Measurements from ENCODE around the gene ATXN7L3. TPM values are rescaled to one million over a fixed set of nuclear protein-coding genes. Genes with fewer than 3 reads are reported as not detected.

The ATXN7L3 gene
- total RNA-seq, 1 donor from 2014 or later, result 35.7 TPM

GRCh38 chr17:44219616-44220212 is 20.0 kb upstream of the ATXN7L3 start, which contains the start of gene UBTF:
Gene UBTF, minus strand, starts transcription at chr17:44219675. Its CDS starts 1,446 bp downstream, at chr17:44218229.
- ATAC-seq (ENCODE audit: poor library complexity) (peak; percentile 17), DNase-seq (peak; percentile 79)
- intact Hi-C loops (cut with DNase I), result no loop called here

- DNase-seq (no peak), ATAC-seq (ENCODE audit: poor library complexity) (peak; percentile 21)
- intact Hi-C loops (cut with DNase I), result no loop called here
Measured at GRCh38 chr17:44219108-44219615, 19.5 kb upstream of the ATXN7L3 start.

DNA sequence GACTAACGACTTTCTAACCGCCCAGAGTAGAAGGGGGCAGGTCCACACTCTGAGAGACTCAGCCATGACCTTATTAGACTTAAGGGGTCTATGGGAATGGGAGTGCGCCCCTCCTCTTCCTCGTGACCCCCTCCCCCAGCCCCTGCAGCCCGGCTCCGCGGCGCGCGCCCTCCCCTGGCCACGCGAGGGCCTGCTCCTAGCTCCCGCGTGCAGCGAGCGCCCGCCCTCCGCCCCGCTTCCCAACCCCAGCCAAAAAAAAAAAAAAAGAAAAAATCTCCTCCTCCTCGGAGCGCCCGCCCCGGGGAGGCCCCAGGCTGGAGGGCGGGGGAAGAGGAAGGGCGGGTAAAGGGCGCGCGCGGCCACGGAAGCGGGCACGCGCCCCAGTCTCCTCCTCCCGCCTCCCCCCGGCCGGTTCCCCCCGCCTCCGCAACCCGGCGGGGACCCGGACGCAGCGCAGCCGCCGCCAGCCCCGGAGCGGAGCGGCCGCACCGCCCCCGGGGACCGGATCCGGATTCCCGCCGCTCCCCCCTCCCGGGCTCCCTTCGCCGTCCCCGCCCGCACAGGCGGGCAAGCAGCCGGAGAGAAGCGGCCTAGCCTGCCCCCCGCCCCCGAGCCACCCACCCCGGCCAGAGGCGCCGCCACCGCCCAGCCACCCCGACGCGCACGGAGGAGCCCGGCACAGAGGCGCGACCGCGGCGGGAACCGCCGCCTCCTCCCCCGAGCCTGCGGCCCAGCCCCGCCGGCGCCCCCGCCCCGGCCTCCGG is 18.8 kb upstream of the ATXN7L3 start:
- DNase-seq, result peak; percentile 92
- intact Hi-C loops (cut with DNase I), result no loop called here
- peak; percentile 65 for ATAC-seq (ENCODE audit: poor library complexity)

DNA sequence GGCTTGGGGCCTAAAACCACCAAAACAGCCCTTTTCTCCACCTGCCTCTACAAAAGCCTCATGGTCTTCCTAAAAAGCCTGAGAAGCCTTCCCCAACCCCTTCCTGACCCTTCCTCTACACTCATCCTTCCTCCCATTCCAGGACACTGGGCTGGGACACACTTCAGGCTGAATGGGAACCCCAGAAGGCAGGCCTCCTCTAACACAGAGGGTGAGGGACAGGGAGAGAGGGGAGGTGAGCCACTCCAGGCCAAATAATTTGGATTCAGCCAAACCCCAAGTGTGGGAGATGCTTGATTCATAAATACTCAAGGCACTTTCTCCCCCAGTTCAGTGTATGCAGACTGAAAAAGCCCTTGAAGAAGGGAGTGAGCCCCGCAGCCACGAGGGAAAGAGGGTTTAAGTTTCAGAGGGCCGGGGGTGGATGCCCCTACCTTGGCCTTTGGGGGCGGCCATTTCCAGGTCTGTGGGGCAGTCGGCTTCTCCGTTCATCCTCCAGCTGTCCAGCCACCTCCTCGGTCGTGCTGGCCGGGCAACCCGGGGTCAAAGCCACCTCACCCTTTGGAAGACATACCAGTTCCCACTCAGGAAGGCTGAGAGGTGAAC is 18.2 kb upstream of the ATXN7L3 start:
- ATAC-seq (ENCODE audit: poor library complexity), result no peak

DNA sequence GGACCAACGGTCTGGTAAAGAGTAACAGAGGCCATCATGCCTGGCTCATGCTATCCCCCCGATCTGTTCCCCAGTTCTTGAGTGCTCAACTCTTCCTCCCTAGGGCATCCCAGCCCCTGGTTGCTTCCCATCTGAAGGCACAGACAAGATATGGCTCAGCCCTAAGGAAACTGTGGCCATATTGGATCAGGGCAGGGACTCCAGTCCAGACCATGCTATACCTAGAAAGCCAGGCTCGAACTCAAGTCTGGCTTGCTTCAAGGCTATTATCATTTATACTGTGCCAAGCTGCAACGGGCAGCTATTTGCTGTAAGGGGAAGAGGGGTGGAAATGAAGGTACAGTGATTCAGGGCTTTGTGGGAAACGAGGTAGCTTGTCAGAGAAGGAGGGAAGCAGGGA is 17.0 kb upstream of the ATXN7L3 start:
- ATAC-seq (ENCODE audit: poor library complexity), result no peak
- no peak for DNase-seq
- intact Hi-C loops (cut with DNase I), result no loop called here

More for the DNA sequence above, 18.2 kb upstream of the ATXN7L3 start:
- intact Hi-C loops (cut with DNase I), result no loop called here
- DNase-seq, result no peak

DNA sequence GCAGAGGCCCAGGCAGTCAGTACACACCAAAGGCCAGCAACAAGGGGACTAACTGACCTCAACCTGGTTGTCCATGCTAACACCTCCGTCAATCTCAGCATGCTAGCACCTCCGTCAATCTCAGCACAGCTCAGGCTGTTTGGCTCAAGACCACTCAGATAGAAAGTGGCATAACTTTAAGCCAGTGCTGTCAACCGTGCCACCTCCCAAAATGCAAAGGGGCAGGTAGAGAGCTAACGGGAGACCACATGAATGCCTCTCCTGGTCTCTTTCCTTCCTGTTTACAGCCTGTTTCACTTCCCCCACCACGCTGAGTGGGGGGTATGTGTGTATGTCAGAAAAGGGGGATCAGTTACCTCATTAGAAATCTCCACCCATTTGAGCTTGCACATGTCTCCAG is 16.5 kb upstream of the ATXN7L3 start:
- intact Hi-C loops (cut with DNase I), result no loop called here
- DNase-seq (no peak), ATAC-seq (ENCODE audit: poor library complexity) (no peak)

GRCh38 chr17:44214896-44215295 is 15.2 kb upstream of the ATXN7L3 start:
- intact Hi-C loops (cut with DNase I), result loop anchor here (2.0 kb wide), 1 partner anchor 110 kb away; the partner anchor contains the start of gene SLC25A39
- DNase-seq, result no peak
- no peak for ATAC-seq (ENCODE audit: poor library complexity)

DNA sequence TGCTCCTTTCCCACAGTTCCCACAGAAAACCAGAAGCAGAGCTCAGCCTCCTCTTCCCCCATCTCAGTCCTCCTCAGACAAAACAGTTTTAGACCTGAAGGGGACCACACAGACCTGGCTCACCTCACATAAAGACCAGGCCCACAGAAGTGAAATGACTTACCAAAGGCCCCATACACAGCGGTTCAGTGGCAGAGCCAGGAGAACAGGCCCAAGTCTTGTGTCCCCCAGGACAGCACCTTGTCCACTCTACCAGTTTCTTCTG is 14.5 kb upstream of the ATXN7L3 start:
- ATAC-seq (ENCODE audit: poor library complexity) (no peak), DNase-seq (no peak)
- intact Hi-C loops (cut with DNase I), result loop anchor here (2.0 kb wide), 1 partner anchor 111 kb away; the partner anchor contains the start of gene SLC25A39

- DNase-seq, result no peak
- intact Hi-C loops (cut with DNase I), result loop anchor here (2.0 kb wide), 1 partner anchor 111 kb away; the partner anchor contains the start of gene SLC25A39
- ATAC-seq (ENCODE audit: poor library complexity), result no peak
Measured at GRCh38 chr17:44213403-44214229, 13.9 kb upstream of the ATXN7L3 start.

- intact Hi-C loops (cut with DNase I), result no loop called here
- ATAC-seq (ENCODE audit: poor library complexity) (no peak), DNase-seq (no peak)
Measured at GRCh38 chr17:44212507-44213402, 13.1 kb upstream of the ATXN7L3 start.

- ATAC-seq (ENCODE audit: poor library complexity) (no peak), DNase-seq (no peak)
- intact Hi-C loops (cut with DNase I), result no loop called here
Measured at GRCh38 chr17:44211281-44212265, 11.9 kb upstream of the ATXN7L3 start.

DNA sequence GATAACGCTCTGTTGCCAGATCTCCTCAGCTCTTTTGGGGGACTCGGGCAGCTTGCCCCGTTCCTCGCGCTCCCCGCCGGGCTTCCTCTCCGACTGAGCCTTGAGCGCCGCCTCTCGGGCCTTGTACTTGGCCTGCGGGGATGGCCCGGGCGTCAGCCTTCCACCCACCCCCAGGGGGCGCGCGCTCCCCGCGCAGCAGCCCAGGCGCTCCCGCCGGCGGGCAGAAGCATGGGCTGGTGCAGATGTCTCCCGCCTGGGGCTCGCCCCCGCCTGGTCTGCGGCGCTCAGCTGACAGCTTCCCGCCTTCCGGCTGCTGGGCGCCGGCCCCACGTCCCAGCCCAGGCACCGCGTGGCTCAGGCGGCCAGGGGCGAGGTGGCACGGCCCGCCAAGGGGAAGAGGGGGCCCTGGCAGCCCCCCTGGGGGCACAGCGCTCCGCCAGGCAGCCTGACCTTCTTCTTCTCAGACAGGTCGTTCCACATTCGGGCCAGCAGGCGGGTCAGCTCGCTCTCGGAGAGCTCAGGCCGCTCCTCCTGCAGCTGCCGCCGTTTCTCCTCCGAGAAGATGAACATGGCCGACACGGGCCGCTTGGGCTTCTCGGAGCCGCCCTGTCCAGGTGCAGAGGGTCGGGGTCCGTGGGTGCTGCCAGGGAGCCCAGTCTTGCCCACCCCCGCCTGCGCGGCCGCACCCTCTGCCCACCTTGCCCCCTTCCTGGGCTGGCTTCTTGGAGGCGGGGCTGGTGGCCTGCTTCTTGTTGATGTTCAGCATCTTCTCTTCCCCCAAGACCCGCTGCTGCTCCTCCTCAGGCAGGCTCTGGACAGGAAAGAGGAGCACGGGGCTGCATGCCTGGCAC is 10.9 kb upstream of the ATXN7L3 start:
- DNase-seq (peak; percentile 94), ATAC-seq (ENCODE audit: poor library complexity) (peak; percentile 95)
- intact Hi-C loops (cut with DNase I), result no loop called here

GRCh38 chr17:44209786-44210341 is 10.2 kb upstream of the ATXN7L3 start:
- no peak for DNase-seq
- no peak for ATAC-seq (ENCODE audit: poor library complexity)
- intact Hi-C loops (cut with DNase I), result no loop called here

DNA sequence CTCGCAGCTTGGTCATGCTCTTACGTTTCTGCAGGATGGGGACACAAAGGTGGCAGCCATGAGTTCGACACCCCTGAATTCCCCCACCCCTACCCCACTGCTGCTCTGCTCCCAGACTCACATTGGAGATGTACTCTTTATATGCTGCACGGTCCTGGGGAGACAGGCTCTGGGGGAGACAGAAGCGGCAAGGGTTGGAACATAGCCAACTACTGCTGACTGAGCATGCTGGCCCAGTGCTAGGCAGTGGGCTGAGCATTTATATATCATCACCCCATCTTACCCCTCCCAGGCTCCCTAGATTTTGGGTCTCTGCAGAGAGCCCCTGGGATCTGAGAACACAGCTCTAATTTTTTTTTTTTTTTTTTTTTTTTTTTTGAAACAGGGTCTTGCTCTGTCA is 8.1 kb upstream of the ATXN7L3 start:
- ATAC-seq (ENCODE audit: poor library complexity), result no peak
- intact Hi-C loops (cut with DNase I), result no loop called here
- no peak for DNase-seq

DNA sequence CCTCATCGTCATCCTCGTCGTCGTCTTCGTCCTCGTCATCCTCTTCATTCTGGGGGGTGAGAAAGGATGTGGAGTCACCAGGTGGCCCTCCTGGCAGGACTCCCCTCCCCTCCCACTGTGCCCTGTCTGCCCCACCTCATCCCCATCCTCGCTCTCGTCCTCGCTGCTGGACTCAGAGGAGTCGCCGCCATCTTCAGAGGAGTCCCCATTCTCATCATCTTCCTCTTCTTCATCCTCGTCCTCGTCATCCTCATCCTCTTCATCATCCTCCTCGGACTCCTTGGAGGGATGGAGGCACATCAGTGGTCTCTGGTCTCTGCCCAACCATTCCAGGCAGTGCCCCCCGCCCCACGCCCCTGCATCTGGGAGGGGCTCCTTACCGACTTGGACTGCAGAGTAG is 7.6 kb upstream of the ATXN7L3 start:
- no peak for ATAC-seq (ENCODE audit: poor library complexity)
- intact Hi-C loops (cut with DNase I), result no loop called here
- no peak for DNase-seq

DNA sequence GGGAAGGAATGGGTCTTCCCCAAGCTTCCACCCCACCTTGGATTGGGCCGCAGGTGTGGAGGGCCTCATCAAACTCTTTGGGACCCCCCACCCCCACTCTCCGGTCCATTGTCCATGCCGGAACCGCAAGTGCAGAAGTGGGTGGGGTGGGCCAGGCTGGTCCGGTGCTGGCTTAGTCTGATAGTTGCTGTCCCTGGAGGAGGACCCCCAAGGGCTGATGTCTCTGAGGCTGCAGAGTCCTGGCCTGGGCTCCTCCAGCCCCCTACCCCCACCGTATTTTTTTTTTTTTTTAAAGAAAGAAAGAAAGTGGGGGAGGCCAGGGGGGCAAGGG is 7.1 kb upstream of the ATXN7L3 start:
- DNase-seq, result no peak
- intact Hi-C loops (cut with DNase I), result no loop called here
- no peak for ATAC-seq (ENCODE audit: poor library complexity)
